Stimulated activated CD4-positive, alpha-beta T cell treated with anti-CD3 and anti-CD28 coated beads, Interleukin-2, amount 100 ng/mL, for 48 hours (primary cell): Measurements from ENCODE around the gene UNG.
"Not testable (repeated sequence)": the region's sequence is repeated elsewhere in the genome, so short reads cannot be mapped to it uniquely, and the experiment has no call there.

Experiments used
- DNase-seq, 2 donors: peaks; one replicate each; pipeline ENCODE4 v3.0.0-alpha.2; 2020

UNG gene

GRCh38 chr12:109097435-109098182 lies at the start of gene UNG:
TSS of gene UNG (plus strand) at chr12:109097597. CDS start at chr12:109097680, 83 bp downstream.
- peak; percentile 94 to 96 for DNase-seq

- DNase-seq = not testable (repeated sequence)
Measured at GRCh38 chr12:109048706-109049105, 48.7 kb upstream of the UNG start.

- not testable (repeated sequence) for DNase-seq
Measured at GRCh38 chr12:109049794-109050193, 47.6 kb upstream of the UNG start.

- no peak for DNase-seq
Measured at GRCh38 chr12:109052097-109052413, 45.3 kb upstream of the UNG start.

- DNase-seq = peak; percentile 79 to 84
Measured at GRCh38 chr12:109052414-109053323, 44.7 kb upstream of the UNG start, which contains the start of gene USP30. TSS of gene USP30 (plus strand) at chr12:109052576. CDS start at chr12:109052679, 103 bp downstream.

- DNase-seq = peak; percentile 5 to 7
Measured at GRCh38 chr12:109053382-109054123, 43.8 kb upstream of the UNG start.

- DNase-seq = not testable (repeated sequence)
Measured at GRCh38 chr12:109054124-109054513, 43.3 kb upstream of the UNG start.

DNA sequence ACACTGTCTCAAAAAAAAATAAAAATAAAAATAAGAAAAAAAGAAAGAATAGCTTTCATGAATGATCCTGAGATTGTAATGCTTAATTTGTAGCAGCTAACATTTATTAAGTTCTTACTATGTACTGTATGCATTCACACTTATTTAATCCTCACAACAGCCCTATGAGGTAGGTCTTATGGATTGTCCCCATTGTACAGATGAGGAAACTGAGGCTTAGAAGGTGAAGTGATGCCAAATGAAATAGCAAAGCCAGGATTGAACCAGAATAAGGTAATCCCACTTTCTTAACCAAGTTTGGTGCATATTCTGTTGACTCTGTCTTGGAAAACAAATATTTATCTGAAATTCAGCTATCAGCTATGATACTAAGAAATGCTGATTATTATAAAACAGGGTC lies 42.9 kb upstream of the UNG start:
- no peak for DNase-seq

DNA sequence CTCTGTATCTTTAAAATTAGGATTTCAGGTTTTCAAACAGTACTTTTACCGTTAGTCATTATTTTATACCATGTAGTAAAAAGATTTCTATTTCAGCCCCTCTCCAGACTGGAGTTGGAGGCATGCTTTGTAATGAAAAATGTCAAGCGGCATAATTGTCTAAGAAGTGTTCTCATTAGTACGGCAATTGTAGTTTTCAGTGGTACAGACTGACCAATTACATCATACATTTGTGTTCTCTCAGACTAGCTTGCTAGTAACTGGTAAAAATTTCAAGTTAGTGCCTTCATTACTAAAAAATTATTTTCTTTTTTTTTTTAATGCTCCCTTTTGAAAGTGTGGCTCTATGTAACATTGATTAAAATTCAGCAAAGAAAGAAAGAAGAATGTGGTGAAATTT lies 40.5 kb upstream of the UNG start:
- DNase-seq = no peak

DNA sequence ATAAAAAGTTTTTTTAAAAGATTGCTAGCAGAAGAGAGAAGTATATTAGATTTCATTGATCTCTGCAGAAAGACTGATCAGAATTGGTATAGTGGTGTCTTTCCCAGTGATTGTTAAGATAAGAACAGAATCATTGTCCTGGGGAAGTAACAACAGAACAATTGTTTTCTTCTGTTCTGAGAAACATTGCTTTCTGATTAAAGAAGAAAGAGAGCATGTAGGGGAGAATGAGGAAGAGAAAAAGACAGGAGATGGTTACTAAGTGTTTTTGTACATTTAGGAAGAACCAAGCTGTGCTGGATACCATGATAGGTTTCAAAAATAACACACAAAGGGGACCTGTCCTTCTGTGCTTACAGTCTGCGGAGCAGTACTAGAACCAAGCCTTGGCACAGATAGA lies 40.0 kb upstream of the UNG start:
- no peak for DNase-seq

DNA sequence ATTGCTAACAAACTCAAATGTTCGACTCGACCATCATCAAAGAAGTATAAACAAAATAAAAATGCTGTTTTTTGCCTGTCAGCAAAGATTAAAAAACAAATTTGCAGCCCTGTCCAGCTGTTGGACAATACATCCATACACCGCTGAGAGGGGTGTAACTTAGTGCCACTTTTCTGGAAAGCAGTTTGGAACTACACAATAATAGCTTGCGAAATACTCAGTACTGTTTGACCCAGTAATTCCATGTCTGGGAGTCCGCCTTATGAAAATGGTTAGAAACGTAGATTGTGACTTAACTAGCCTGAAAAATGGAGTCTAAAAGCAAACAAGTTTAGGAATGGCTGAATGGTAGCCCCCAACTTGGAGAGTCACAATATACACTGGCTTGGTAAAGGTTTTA lies 38.6 kb upstream of the UNG start:
- DNase-seq = no peak

- DNase-seq = no peak
Measured at GRCh38 chr12:109064143-109064542, 33.3 kb upstream of the UNG start.

GRCh38 chr12:109065154-109065852 lies 32.1 kb upstream of the UNG start:
- no peak for DNase-seq

GRCh38 chr12:109065853-109066193 lies 31.6 kb upstream of the UNG start:
- no peak for DNase-seq

- DNase-seq = no peak
Measured at GRCh38 chr12:109069307-109070271, 27.8 kb upstream of the UNG start.

DNA sequence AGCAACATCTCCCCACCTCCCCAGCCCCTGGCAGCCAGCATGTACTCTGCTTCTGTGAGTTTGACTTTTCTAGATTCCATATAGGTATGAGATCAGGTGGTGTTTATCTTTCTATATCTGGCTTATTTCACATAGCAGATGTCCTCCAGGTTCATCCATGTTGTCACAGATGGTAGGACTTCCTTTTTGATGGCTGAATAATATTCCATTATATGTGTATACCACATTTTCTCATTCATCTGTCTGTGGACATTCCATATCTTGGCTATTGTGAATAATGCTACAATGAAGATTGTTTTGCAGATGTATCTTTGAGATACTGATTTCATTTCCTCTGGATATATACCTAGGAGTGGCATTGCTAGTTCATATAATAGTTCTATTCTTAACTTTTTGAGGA lies 22.5 kb upstream of the UNG start:
- DNase-seq = no peak

DNA sequence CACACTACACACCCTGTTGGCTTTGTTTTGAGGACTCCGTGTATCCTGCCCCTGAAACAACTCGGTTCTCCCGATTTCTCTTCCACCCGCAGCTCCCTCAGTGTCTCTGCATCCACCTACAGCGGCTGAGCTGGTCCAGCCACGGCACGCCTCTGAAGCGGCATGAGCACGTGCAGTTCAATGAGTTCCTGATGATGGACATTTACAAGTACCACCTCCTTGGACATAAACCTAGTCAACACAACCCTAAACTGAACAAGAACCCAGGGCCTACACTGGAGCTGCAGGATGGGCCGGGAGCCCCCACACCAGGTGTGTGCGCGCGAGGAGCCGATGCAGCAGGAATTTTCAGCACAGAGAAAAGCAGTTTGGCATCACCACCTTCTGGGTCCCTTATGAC lies 14.6 kb upstream of the UNG start:
- no peak for DNase-seq

GRCh38 chr12:109084425-109084824 lies 13.0 kb upstream of the UNG start:
- no peak for DNase-seq

GRCh38 chr12:109085590-109085989 lies 11.8 kb upstream of the UNG start:
- no peak for DNase-seq

DNA sequence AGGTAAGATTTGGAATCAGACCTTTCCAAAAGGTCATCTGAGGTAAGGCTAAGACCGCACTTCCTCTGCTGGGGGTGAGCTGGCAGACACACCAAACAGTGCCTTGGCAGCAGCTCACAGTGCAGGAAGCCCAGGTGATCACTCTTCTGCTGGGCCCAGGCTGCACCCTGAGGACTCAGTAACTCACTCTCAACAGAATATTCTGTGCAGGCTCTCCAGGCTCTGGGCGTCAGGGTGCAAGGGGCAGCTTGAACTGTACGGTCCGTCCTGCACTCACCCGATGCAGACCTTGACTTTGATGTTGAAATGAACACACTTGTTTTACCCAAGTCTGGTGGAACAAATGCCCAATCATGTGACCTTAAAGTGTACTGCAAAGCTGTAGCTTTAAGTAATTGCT lies 10.1 kb upstream of the UNG start:
- no peak for DNase-seq

DNA sequence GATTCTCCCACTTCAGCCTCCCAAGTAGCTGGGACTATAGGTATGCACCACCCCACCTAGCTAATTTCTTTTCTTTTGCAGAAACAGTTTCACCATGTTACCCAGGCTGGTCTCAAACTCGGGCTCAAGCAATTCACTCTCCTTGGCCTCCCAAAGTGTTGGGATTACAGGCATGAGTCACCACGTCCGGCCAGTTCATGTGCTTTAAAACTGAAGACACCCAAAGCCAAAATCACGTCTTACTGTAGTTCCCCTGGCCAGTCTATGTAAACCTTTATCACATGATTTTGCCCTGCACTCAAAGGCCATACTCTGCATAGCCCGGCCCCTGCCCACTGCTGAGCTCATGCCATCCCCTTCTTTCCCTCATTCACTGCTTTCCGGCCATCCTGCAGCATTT lies 8.6 kb upstream of the UNG start:
- DNase-seq = no peak

DNA sequence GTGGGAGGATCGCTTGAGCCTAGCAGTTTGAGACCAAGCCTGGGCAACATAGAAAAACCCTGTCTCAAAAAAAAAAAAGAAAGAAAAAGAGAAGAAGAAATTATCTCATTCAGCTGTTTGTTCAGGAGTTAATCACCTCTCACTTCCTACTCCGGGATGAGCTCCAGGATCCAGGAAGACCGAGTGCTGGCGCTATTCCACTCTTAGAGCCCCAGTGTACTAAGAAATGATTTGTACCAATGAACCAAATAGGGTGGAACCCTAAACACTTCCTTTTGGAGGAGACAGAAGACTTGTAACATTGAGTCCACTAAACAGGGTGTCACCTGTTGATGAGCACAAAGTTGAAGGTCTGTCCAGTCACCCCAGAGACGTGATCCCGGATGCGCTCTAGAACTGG lies 7.7 kb upstream of the UNG start:
- no peak for DNase-seq
